NCI-H2196 (cell line): Measurements from ENCODE around the gene SDK1.

Experiments
- DNase-seq: peaks from one replicate; lab custom pipeline; 2025; ENCODE audit not compliant: unreplicated experiment; lab: John Stamatoyannopoulos, UW

The SDK1 gene

GRCh38 chr7:3518546-3518945 lies 217.5 kb downstream of the SDK1 start:
- no peak for DNase-seq

- peak; percentile 24 for DNase-seq
Observed at GRCh38 chr7:3520206-3520605, 219.2 kb downstream of the SDK1 start.

- DNase-seq: no peak
Observed at GRCh38 chr7:3527496-3528124, 226.6 kb downstream of the SDK1 start.

GRCh38 chr7:3533040-3533439 lies 232.0 kb downstream of the SDK1 start:
- no peak for DNase-seq

- no peak for DNase-seq
Observed at GRCh38 chr7:3537210-3537875, 236.3 kb downstream of the SDK1 start.

- no peak for DNase-seq
Observed at GRCh38 chr7:3538041-3538440, 237.0 kb downstream of the SDK1 start.

- no peak for DNase-seq
Observed at GRCh38 chr7:3540456-3541220, 239.6 kb downstream of the SDK1 start.

- DNase-seq: no peak
Observed at GRCh38 chr7:3544202-3544601, 243.2 kb downstream of the SDK1 start.

- DNase-seq: no peak
Observed at GRCh38 chr7:3548815-3549214, 247.8 kb downstream of the SDK1 start.

- DNase-seq: no peak
Observed at GRCh38 chr7:3549601-3550000, 248.5 kb downstream of the SDK1 start.

- DNase-seq: no peak
Observed at GRCh38 chr7:3551536-3551935, 250.5 kb downstream of the SDK1 start.

GRCh38 chr7:3552499-3552898 lies 251.4 kb downstream of the SDK1 start:
- DNase-seq: no peak

- no peak for DNase-seq
Observed at GRCh38 chr7:3558400-3558799, 257.3 kb downstream of the SDK1 start.

GRCh38 chr7:3559278-3559677 lies 258.2 kb downstream of the SDK1 start:
- DNase-seq: peak; percentile 3

- DNase-seq: no peak
Observed at GRCh38 chr7:3560495-3560894, 259.4 kb downstream of the SDK1 start.

- DNase-seq: no peak
Observed at GRCh38 chr7:3561932-3562331, 260.9 kb downstream of the SDK1 start.

- DNase-seq: no peak
Observed at GRCh38 chr7:3564231-3564630, 263.2 kb downstream of the SDK1 start.

- DNase-seq: no peak
Observed at GRCh38 chr7:3568516-3568915, 267.5 kb downstream of the SDK1 start.

GRCh38 chr7:3569643-3570042 lies 268.6 kb downstream of the SDK1 start:
- DNase-seq: no peak

- no peak for DNase-seq
Observed at GRCh38 chr7:3573151-3573550, 272.1 kb downstream of the SDK1 start.

GRCh38 chr7:3574386-3574785 lies 273.3 kb downstream of the SDK1 start:
- DNase-seq: no peak
